ENCODE results near the gene CEBPA. TPM values are rescaled to one million over a fixed set of nuclear protein-coding genes. Genes with fewer than 3 reads are reported as not detected.
"Not testable (repeated sequence)": the region's sequence is repeated elsewhere in the genome, so short reads cannot be mapped to it uniquely, and the experiment has no call there.

The CEBPA gene
- total and polyA plus RNA-seq, 2 donors (not counting 1 experiment from before 2014, with no cell fraction given), result 1.7 to 2.6 TPM

DNA sequence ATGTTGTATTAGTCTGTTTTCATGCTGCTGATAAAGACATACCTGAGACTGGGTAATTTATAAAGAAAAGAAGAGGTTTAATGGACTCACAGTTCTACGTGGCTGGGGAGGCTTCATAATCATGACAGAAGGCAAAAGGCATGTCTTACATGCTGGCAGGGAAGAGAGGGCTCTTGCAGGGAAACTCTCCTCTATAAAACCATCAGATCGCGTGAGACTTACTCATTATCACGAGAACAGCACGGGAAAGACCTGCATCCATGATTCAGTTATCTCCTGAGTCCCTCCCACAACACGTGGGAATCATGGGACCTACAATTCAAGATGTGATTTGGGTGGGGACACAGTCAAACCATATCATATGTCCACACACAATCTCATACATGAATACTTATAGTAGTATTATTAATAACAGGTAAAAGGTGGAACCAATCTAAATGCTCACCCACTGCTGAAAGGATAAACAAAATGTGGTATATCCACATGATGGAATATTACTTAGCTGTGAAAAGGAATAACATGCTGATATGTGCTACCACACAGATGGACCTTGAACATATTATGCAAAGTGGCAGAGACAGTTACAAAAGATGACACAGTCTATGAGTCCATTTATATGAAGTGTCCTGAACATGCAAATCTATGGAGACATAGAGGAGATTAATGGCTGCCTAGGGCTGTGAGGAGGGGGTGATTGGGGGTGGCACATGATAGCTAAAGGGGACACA, 20.9 kb upstream of the CEBPA start:
- POLR2A ChIA-PET, result no interaction called here
- no peaks in the 10 kb centered on the region for H4K20me1 ChIP-seq (ENCODE audit: control insufficient read depth, insufficient read depth, low read length, poor library complexity, severe bottlenecking)
- peaks cover 13% of the 10 kb centered on the region for H3K27me3 Mint-ChIP-seq
- H3K9me3 Mint-ChIP-seq (ENCODE audit: insufficient read depth), result peaks cover 7% of the 10 kb centered on the region
- peaks cover 0 to 2% (median 1%) of the 10 kb centered on the region in 4 experiments for H3K27me3 ChIP-seq (replicated peaks in 1 of 4; ENCODE audit: control extremely low read depth in 1 of 4, control insufficient read depth in 3 of 4, insufficient read depth in 4 of 4, low read length in 3 of 4)
- TF ChIP-seq, protein P1, sequence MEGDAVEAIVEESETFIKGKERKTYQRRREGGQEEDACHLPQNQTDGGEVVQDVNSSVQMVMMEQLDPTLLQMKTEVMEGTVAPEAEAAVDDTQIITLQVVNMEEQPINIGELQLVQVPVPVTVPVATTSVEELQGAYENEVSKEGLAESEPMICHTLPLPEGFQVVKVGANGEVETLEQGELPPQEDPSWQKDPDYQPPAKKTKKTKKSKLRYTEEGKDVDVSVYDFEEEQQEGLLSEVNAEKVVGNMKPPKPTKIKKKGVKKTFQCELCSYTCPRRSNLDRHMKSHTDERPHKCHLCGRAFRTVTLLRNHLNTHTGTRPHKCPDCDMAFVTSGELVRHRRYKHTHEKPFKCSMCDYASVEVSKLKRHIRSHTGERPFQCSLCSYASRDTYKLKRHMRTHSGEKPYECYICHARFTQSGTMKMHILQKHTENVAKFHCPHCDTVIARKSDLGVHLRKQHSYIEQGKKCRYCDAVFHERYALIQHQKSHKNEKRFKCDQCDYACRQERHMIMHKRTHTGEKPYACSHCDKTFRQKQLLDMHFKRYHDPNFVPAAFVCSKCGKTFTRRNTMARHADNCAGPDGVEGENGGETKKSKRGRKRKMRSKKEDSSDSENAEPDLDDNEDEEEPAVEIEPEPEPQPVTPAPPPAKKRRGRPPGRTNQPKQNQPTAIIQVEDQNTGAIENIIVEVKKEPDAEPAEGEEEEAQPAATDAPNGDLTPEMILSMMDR (IDR thresholded peaks at IDR 0.05), result no peak
- TF ChIP-seq EZH2 (IDR thresholded peaks at IDR 0.05; ENCODE audit: borderline replicate concordance, insufficient read depth, low read depth, low read length, poor library complexity, severe bottlenecking), result no peak
- H3K4me2 ChIP-seq (replicated peaks; ENCODE audit: low read depth, low read length, poor library complexity, severe bottlenecking), result no peak overlapping the region
- H3K4me3 ChIP-seq (ENCODE audit: control extremely low read depth in 1 of 5, extremely low read depth in 1 of 5, insufficient read depth in 1 of 5, low read depth in 2 of 5, low read length in 4 of 5), result no peak overlapping the region
- H3K36me3 ChIP-seq (replicated peaks in 1 of 2; ENCODE audit: control extremely low read depth in 1 of 2, control insufficient read depth in 1 of 2, extremely low read depth in 1 of 2, insufficient read depth in 2 of 2, low read length in 1 of 2), result no peaks in the 10 kb centered on the region
- CTCF ChIA-PET, result no interaction called here
- no peak overlapping the region for H3K27ac ChIP-seq (ENCODE audit: low read length in 2 of 2)
- H3K79me2 ChIP-seq (ENCODE audit: control insufficient read depth, insufficient read depth, low read length), result no peaks in the 10 kb centered on the region
- H2AFZ ChIP-seq (ENCODE audit: insufficient read depth, low read depth, low read length, poor library complexity, severe bottlenecking), result no peak overlapping the region
- H3K9me3 ChIP-seq (ENCODE audit: control extremely low read depth in 1 of 3, control insufficient read depth in 2 of 3, insufficient read depth in 1 of 3, low read length in 2 of 3), result peaks cover 0 to 4% (median 3%) of the 10 kb centered on the region in 3 donors
- H3K9ac ChIP-seq (ENCODE audit: low read length), result no peak overlapping the region
- intact Hi-C loops (cut with micrococcal nuclease), result no loop called here
- no peak for ATAC-seq (ENCODE audit: low read depth)
- H3K4me1 Mint-ChIP-seq, result no peaks in the 10 kb centered on the region
- no peak overlapping the region for H3K4me3 Mint-ChIP-seq
- 80% methylated on average over 1 of the region's 6 CpGs for WGBS (ENCODE audit: insufficient coverage)
- no peaks in the 10 kb centered on the region for H3K4me1 ChIP-seq (ENCODE audit: control insufficient read depth in 2 of 2, insufficient read depth in 2 of 2, low read length in 2 of 2)
- no peak for DNase-seq
- H3K27ac Mint-ChIP-seq, result no peak overlapping the region

DNA sequence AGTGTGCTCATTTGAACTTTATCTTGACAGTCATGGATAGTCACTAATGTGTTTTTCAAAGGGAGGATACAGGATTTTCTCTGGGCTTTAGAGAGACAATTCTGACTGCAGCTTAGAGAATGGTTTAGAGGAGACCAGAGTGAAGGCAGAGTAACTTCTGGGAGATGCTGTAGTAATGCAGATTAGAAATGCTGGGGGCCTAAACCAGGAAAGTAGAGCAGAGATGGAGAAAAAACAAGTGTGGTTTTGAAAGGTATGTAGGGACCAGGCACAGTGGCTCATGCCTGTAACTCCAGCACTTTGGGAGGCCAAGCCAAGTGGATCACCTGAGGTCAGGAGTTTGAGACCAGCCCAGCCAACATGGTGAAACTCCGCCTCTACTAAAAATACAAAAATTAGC, 18.3 kb upstream of the CEBPA start:
- Histone ChIP-seq H3K4me1 (ENCODE audit: control insufficient read depth in 2 of 2, insufficient read depth in 2 of 2, low read length in 2 of 2) (no peaks in the 10 kb centered on the region), H3K79me2 (ENCODE audit: control insufficient read depth, insufficient read depth, low read length) (no peaks in the 10 kb centered on the region), H2AFZ (ENCODE audit: insufficient read depth, low read depth, low read length, poor library complexity, severe bottlenecking) (no peak overlapping the region), H3K9me3 (ENCODE audit: control extremely low read depth in 1 of 3, control insufficient read depth in 2 of 3, insufficient read depth in 1 of 3, low read length in 2 of 3) (peaks cover 0 to 4% (median 3%) of the 10 kb centered on the region in 3 donors), H3K27me3 (replicated peaks in 1 of 4; ENCODE audit: control extremely low read depth in 1 of 4, control insufficient read depth in 3 of 4, insufficient read depth in 4 of 4, low read length in 3 of 4) (peaks cover 0 to 5% (median 0%) of the 10 kb centered on the region in 4 experiments), H3K36me3 (replicated peaks in 1 of 2; ENCODE audit: control extremely low read depth in 1 of 2, control insufficient read depth in 1 of 2, extremely low read depth in 1 of 2, insufficient read depth in 2 of 2, low read length in 1 of 2) (no peaks in the 10 kb centered on the region), H3K27ac (ENCODE audit: low read length in 2 of 2) (no peak overlapping the region), H4K20me1 (ENCODE audit: control insufficient read depth, insufficient read depth, low read length, poor library complexity, severe bottlenecking) (no peaks in the 10 kb centered on the region), H3K4me3 (ENCODE audit: control extremely low read depth in 1 of 5, extremely low read depth in 1 of 5, insufficient read depth in 1 of 5, low read depth in 2 of 5, low read length in 4 of 5) (no peak overlapping the region), H3K4me2 (replicated peaks; ENCODE audit: low read depth, low read length, poor library complexity, severe bottlenecking) (no peak overlapping the region), H3K9ac (ENCODE audit: low read length) (no peak overlapping the region)
- 89% methylated on average over 1 of the region's 1 CpG for WGBS (ENCODE audit: insufficient coverage)
- ChIA-PET POLR2A (no interaction called here), CTCF (no interaction called here)
- intact Hi-C loops (cut with micrococcal nuclease), result no loop called here
- H3K4me1 Mint-ChIP-seq, result no peaks in the 10 kb centered on the region
- no peak overlapping the region for H3K27ac Mint-ChIP-seq
- no peak for ATAC-seq (ENCODE audit: low read depth)
- DNase-seq, result no peak
- peaks cover 24% of the 10 kb centered on the region for H3K27me3 Mint-ChIP-seq
- no peak for TF ChIP-seq EZH2 (IDR thresholded peaks at IDR 0.05; ENCODE audit: borderline replicate concordance, insufficient read depth, low read depth, low read length, poor library complexity, severe bottlenecking)
- TF ChIP-seq, protein P1 (IDR thresholded peaks at IDR 0.05), result no peak
- H3K9me3 Mint-ChIP-seq (ENCODE audit: insufficient read depth), result peaks cover 7% of the 10 kb centered on the region
- no peak overlapping the region for H3K4me3 Mint-ChIP-seq

DNA sequence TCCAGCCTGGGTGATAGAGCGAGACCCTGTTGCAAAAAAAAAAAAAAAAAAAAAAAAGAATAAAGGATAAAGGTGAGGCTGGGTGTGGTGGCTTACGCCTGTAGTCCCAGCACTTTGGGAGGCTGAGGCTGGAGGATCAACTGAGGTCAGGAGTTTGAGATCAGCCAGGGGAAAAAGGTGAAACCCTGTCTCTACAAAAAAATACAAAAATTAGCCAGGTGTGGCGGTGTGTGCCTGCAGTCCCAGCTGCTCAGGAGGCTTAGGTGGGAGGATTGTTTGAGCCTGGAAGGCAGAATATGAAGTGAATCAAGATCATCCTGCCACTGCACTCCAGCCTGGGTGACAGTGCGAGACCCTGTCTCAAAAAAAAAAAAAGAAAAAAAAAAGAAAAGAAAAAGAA, 15.7 kb upstream of the CEBPA start:
- intact Hi-C loops (cut with micrococcal nuclease); H4K20me1 ChIP-seq (ENCODE audit: control insufficient read depth, insufficient read depth, low read length, poor library complexity, severe bottlenecking); H3K4me3 ChIP-seq (ENCODE audit: control extremely low read depth in 1 of 5, extremely low read depth in 1 of 5, insufficient read depth in 1 of 5, low read depth in 2 of 5, low read length in 4 of 5); H3K4me3 Mint-ChIP-seq; H3K27me3 ChIP-seq (replicated peaks in 1 of 4; ENCODE audit: control extremely low read depth in 1 of 4, control insufficient read depth in 3 of 4, insufficient read depth in 4 of 4, low read length in 3 of 4); H3K79me2 ChIP-seq (ENCODE audit: control insufficient read depth, insufficient read depth, low read length); H3K4me1 ChIP-seq (ENCODE audit: control insufficient read depth in 2 of 2, insufficient read depth in 2 of 2, low read length in 2 of 2); CTCF ChIA-PET; POLR2A ChIA-PET; ATAC-seq (ENCODE audit: low read depth); H3K27ac ChIP-seq (ENCODE audit: low read length in 2 of 2); H2AFZ ChIP-seq (ENCODE audit: insufficient read depth, low read depth, low read length, poor library complexity, severe bottlenecking); H3K9me3 Mint-ChIP-seq (ENCODE audit: insufficient read depth); H3K9me3 ChIP-seq (ENCODE audit: control extremely low read depth in 1 of 3, control insufficient read depth in 2 of 3, insufficient read depth in 1 of 3, low read length in 2 of 3); H3K4me1 Mint-ChIP-seq; H3K27ac Mint-ChIP-seq; H3K9ac ChIP-seq (ENCODE audit: low read length); H3K36me3 ChIP-seq (replicated peaks in 1 of 2; ENCODE audit: control extremely low read depth in 1 of 2, control insufficient read depth in 1 of 2, extremely low read depth in 1 of 2, insufficient read depth in 2 of 2, low read length in 1 of 2); DNase-seq; H3K4me2 ChIP-seq (replicated peaks; ENCODE audit: low read depth, low read length, poor library complexity, severe bottlenecking): not testable (repeated sequence)
- WGBS (ENCODE audit: insufficient coverage), result 100% methylated on average over 1 of the region's 4 CpGs
- peaks cover 24% of the 10 kb centered on the region for H3K27me3 Mint-ChIP-seq

All from B cell (primary cell).